Esophagus squamous epithelium (tissue), 5 donors: ENCODE results near the gene RGS10. TPM values are rescaled to one million over a fixed set of nuclear protein-coding genes. Genes with fewer than 3 reads are reported as not detected.
A peak's percentile ranks its signal among the peaks of the same experiment; 100 is the strongest.

Source experiments
- DNase-seq: peaks from one replicate; lab custom pipeline; 2025; lab: John Stamatoyannopoulos, UW
- H3K27ac ChIP-seq, 4 donors: fragments of 200-600 bp; sonication (generic); one replicate each; pipeline ENCODE4 v1.5.1; 2016 to 2019; ENCODE audit warnings: mild to moderate bottlenecking in 1 of 4
- H3K27me3 ChIP-seq, 4 donors: fragments of 200-600 bp; sonication (generic); 1 replicate in 3 of 4; 2 replicates in 1 of 4; pipeline versions ENCODE4 v1.5.1 to v1.6.0; 2017 to 2021; ENCODE audit warnings: antibody characterized with exemption in 1 of 4
- H3K36me3 ChIP-seq, 3 donors: fragments of 200-600 bp; sonication (generic); one replicate each; pipeline ENCODE4 v1.5.1; 2016 to 2019
- H3K4me1 ChIP-seq, 3 donors: fragments of 200-600 bp; sonication (generic); one replicate each; pipeline ENCODE4 v1.5.1; 2017 to 2019
- H3K4me3 ChIP-seq, 4 donors: fragments of 200-600 bp; sonication (generic); 1 replicate in 3 of 4; 2 replicates in 1 of 4; pipeline ENCODE4 v1.5.1; 2016 to 2019; ENCODE audit warnings: mild to moderate bottlenecking in 2 of 4, moderate library complexity in 1 of 4
- H3K9me3 ChIP-seq, 3 donors: fragments of 200-600 bp; sonication (generic); one replicate each; pipeline ENCODE4 v1.5.1; 2016 to 2019
- CTCF ChIP-seq, 6 experiments: fragments of 450-650 bp in 4 of 6; fragments of 200-600 bp in 2 of 6; sonication (generic) in 2 of 6; IDR thresholded peaks; one replicate each; pipeline ENCODE4 v1.5.1; 2016 to 2019; ENCODE audit warnings: antibody characterized with exemption in 6 of 6, mild to moderate bottlenecking in 4 of 6, moderate library complexity in 4 of 6
- POLR2A ChIP-seq, 4 donors: fragments of 450-650 bp; IDR thresholded peaks; one replicate each; pipeline ENCODE4 v1.6.1; 2017; ENCODE audit warnings: antibody characterized with exemption in 4 of 4, mild to moderate bottlenecking in 4 of 4, moderate library complexity in 3 of 4
- WGBS, 2 donors: methylation state at CpG; one replicate each; pipeline ENCODE4 v1.1.5; 2018; 5-methylcytosine and 5-hydroxymethylcytosine counted together
- intact Hi-C: fragments of 100-400 bp; cut with DNase I; formaldehyde crosslinking; loops from one replicate; pipeline ENCODE4 v1.15.0; 2022
- total RNA-seq, 4 donors: library from RNA; depleted of rRNA; stranded (reverse); fragments of >200 nt; gene quantifications; one replicate each; pipeline ENCODE4 v1.1.0, GENCODE V29; 2016
- donor health status: DM: yes; HTN: yes; CAD: no.

RGS10 gene
- total RNA-seq, 4 donors from 2014 or later = 25.5 to 55.8 (median 43.9) TPM

GRCh38 chr10:119470920-119471702, 71.4 kb downstream of the RGS10 start:
- peaks cover 0 to 8% (median 0%) of the 10 kb centered on the region in 3 donors for H3K9me3 ChIP-seq
- 70 to 71% methylated on average over 3 of the region's 3 CpGs for WGBS, 2 donors
- peaks cover 0 to 2% (median 0%) of the 10 kb centered on the region in 4 donors for H3K27me3 ChIP-seq
- peaks cover 0 to 17% (median 0%) of the 10 kb centered on the region in 3 donors for H3K4me1 ChIP-seq
- DNase-seq = no peak
- H3K36me3 ChIP-seq = no peaks in the 10 kb centered on the region
- no peak overlapping the region for H3K4me3 ChIP-seq
- intact Hi-C loops = no loop called here
- TF ChIP-seq POLR2A (IDR thresholded peaks at IDR 0.05) (no peak), CTCF (IDR thresholded peaks at IDR 0.05) (no peak)
- H3K27ac ChIP-seq = no peak overlapping the region

- DNase-seq = no peak
- peaks cover 0 to 8% (median 0%) of the 10 kb centered on the region in 3 donors for H3K9me3 ChIP-seq
- H3K27me3 ChIP-seq = no peaks in the 10 kb centered on the region
- H3K4me3 ChIP-seq = no peak overlapping the region
- intact Hi-C loops = no loop called here
- peaks cover 0 to 24% (median 0%) of the 10 kb centered on the region in 3 donors for H3K4me1 ChIP-seq
- H3K36me3 ChIP-seq = no peaks in the 10 kb centered on the region
- peak overlapping the region in 1 of 4 donors; percentile 29 for H3K27ac ChIP-seq
- 24 to 38% methylated on average over 7 of the region's 7 CpGs for WGBS, 2 donors
- no peak for TF ChIP-seq POLR2A (IDR thresholded peaks at IDR 0.05)
- no peak for TF ChIP-seq CTCF (IDR thresholded peaks at IDR 0.05)
Observed at GRCh38 chr10:119469846-119470245, 72.7 kb downstream of the RGS10 start.

GRCh38 chr10:119469325-119469707, 73.2 kb downstream of the RGS10 start:
- Histone ChIP-seq H3K27me3 (no peaks in the 10 kb centered on the region), H3K4me1 (peaks cover 0 to 24% (median 0%) of the 10 kb centered on the region in 3 donors), H3K27ac (no peak overlapping the region), H3K4me3 (no peak overlapping the region), H3K36me3 (no peaks in the 10 kb centered on the region), H3K9me3 (peaks cover 0 to 7% (median 0%) of the 10 kb centered on the region in 3 donors)
- 81 to 92% methylated on average over 2 to 6 of the region's 8 CpGs for WGBS, 2 donors
- no peak for TF ChIP-seq POLR2A (IDR thresholded peaks at IDR 0.05)
- no peak for TF ChIP-seq CTCF (IDR thresholded peaks at IDR 0.05)
- no peak for DNase-seq
- intact Hi-C loops = no loop called here

GRCh38 chr10:119468542-119469324, 73.8 kb downstream of the RGS10 start:
- TF ChIP-seq CTCF (IDR thresholded peaks at IDR 0.05) = no peak
- no peak for TF ChIP-seq POLR2A (IDR thresholded peaks at IDR 0.05)
- 63 to 69% methylated on average over 8 of the region's 13 CpGs for WGBS, 2 donors
- DNase-seq = no peak
- Histone ChIP-seq H3K27me3 (no peaks in the 10 kb centered on the region), H3K4me3 (no peak overlapping the region), H3K36me3 (no peaks in the 10 kb centered on the region), H3K9me3 (peaks cover 0 to 2% (median 0%) of the 10 kb centered on the region in 3 donors), H3K27ac (no peak overlapping the region), H3K4me1 (peaks cover 0 to 24% (median 0%) of the 10 kb centered on the region in 3 donors)
- intact Hi-C loops = no loop called here

- DNase-seq = no peak
- H3K4me3 ChIP-seq = no peak overlapping the region
- peak overlapping the region in 1 of 4 donors; percentile 53 for H3K27ac ChIP-seq
- peaks cover 0 to 37% (median 0%) of the 10 kb centered on the region in 3 donors for H3K4me1 ChIP-seq
- H3K36me3 ChIP-seq = no peaks in the 10 kb centered on the region
- no peaks in the 10 kb centered on the region for H3K27me3 ChIP-seq
- intact Hi-C loops = no loop called here
- TF ChIP-seq CTCF (IDR thresholded peaks at IDR 0.05) (no peak), POLR2A (IDR thresholded peaks at IDR 0.05) (no peak)
- H3K9me3 ChIP-seq = no peaks in the 10 kb centered on the region
- 23 to 55% methylated on average over 5 to 7 of the region's 7 CpGs for WGBS, 2 donors
Observed at GRCh38 chr10:119466655-119467054, 75.9 kb downstream of the RGS10 start.
